Measurements from ENCODE around the gene TARBP2. TPM values are rescaled to one million over a fixed set of nuclear protein-coding genes. Genes with fewer than 3 reads are reported as not detected.
"Not testable (repeated sequence)": the region's sequence is repeated elsewhere in the genome, so short reads cannot be mapped to it uniquely, and the experiment has no call there.

The TARBP2 gene
- total RNA-seq, 1 experiment from 2014 or later = 47.8 TPM

GRCh38 chr12:53480491-53481442, 20.3 kb upstream of the TARBP2 start:
- ChIA-PET POLR2A (ENCODE audit: unreplicated experiment) (no interaction called here), CTCF (interaction anchor here (0.6 to 1.4 kb wide), 2 partner anchors 28 to 33 kb away, joined by 3 to 4 read pairs; no protein-coding TSS in a partner anchor)
- Histone ChIP-seq H3K36me3 (ENCODE audit: low read depth) (peaks cover 34% of the 10 kb centered on the region), H3K4me3 (no peak overlapping the region), H3K79me2 (ENCODE audit: low read depth) (peaks cover 20% of the 10 kb centered on the region), H3K27ac (no peak overlapping the region), H3K9me3 (ENCODE audit: insufficient read depth, low read depth) (no peaks in the 10 kb centered on the region), H4K20me1 (ENCODE audit: insufficient read depth) (peaks cover 71% of the 10 kb centered on the region), H3K4me2 (no peak overlapping the region), H3K4me1 (replicated peaks; ENCODE audit: insufficient read depth) (no peaks in the 10 kb centered on the region), H2AFZ (no peak overlapping the region), H3K9me2 (ENCODE audit: insufficient read depth) (no peaks in the 10 kb centered on the region), H3K27me3 (ENCODE audit: insufficient read depth, low read depth) (no peaks in the 10 kb centered on the region), H3F3A (ENCODE audit: insufficient read depth, low read depth) (peaks cover 95% of the 10 kb centered on the region)
- intact Hi-C loops (cut with micrococcal nuclease; ENCODE audit: unreplicated experiment) = no loop called here
- no peak for DNase-seq
- TF ChIP-seq EZH2 (IDR thresholded peaks at IDR 0.05; ENCODE audit: low read depth) = no peak
- TF ChIP-seq, protein P1, sequence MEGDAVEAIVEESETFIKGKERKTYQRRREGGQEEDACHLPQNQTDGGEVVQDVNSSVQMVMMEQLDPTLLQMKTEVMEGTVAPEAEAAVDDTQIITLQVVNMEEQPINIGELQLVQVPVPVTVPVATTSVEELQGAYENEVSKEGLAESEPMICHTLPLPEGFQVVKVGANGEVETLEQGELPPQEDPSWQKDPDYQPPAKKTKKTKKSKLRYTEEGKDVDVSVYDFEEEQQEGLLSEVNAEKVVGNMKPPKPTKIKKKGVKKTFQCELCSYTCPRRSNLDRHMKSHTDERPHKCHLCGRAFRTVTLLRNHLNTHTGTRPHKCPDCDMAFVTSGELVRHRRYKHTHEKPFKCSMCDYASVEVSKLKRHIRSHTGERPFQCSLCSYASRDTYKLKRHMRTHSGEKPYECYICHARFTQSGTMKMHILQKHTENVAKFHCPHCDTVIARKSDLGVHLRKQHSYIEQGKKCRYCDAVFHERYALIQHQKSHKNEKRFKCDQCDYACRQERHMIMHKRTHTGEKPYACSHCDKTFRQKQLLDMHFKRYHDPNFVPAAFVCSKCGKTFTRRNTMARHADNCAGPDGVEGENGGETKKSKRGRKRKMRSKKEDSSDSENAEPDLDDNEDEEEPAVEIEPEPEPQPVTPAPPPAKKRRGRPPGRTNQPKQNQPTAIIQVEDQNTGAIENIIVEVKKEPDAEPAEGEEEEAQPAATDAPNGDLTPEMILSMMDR (conservative IDR thresholded peaks at IDR 0.05) = no peak
- BruUV-seq (replicated peaks) = no TSS peak

DNA sequence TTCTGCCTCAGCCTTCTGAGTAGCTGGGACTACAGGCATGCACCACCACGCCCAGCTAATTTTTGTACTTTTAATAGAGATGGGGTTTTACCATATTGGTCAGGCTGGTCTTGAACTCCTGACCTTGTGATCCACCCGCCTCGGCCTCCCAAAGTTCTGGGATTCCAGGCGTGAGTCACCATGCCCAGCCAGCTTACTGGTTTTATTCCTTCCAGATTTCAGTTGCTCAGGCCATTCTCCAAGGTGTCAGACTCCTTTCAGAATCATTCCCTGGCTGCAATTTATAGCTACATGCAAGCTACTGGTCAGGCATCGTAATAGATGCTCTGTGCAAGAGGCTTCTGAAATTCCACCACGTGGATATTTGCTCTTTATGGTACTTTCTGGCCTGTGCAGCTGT, 19.6 kb upstream of the TARBP2 start:
- H3K4me1 ChIP-seq (replicated peaks; ENCODE audit: insufficient read depth); DNase-seq; H3K4me2 ChIP-seq; H3K27me3 ChIP-seq (ENCODE audit: insufficient read depth, low read depth); H3K9me3 ChIP-seq (ENCODE audit: insufficient read depth, low read depth); BruUV-seq (replicated peaks); H3K9me2 ChIP-seq (ENCODE audit: insufficient read depth); H3K4me3 ChIP-seq; intact Hi-C loops (cut with micrococcal nuclease; ENCODE audit: unreplicated experiment); H3K27ac ChIP-seq; H2AFZ ChIP-seq: not testable (repeated sequence)
- CTCF ChIA-PET = interaction anchor here (1.4 kb wide), 1 partner anchor 27 kb away, joined by 4 read pairs; no protein-coding TSS in a partner anchor
- Histone ChIP-seq H4K20me1 (ENCODE audit: insufficient read depth) (peaks cover 64% of the 10 kb centered on the region), H3K79me2 (ENCODE audit: low read depth) (peaks cover 16% of the 10 kb centered on the region), H3K36me3 (ENCODE audit: low read depth) (peaks cover 27% of the 10 kb centered on the region), H3F3A (ENCODE audit: insufficient read depth, low read depth) (peaks cover 88% of the 10 kb centered on the region)
- POLR2A ChIA-PET (ENCODE audit: unreplicated experiment) = interaction anchor here (0.6 kb wide), 1 partner anchor 20 kb away, joined by 6 read pairs; the partner anchor contains the start of gene TARBP2

DNA sequence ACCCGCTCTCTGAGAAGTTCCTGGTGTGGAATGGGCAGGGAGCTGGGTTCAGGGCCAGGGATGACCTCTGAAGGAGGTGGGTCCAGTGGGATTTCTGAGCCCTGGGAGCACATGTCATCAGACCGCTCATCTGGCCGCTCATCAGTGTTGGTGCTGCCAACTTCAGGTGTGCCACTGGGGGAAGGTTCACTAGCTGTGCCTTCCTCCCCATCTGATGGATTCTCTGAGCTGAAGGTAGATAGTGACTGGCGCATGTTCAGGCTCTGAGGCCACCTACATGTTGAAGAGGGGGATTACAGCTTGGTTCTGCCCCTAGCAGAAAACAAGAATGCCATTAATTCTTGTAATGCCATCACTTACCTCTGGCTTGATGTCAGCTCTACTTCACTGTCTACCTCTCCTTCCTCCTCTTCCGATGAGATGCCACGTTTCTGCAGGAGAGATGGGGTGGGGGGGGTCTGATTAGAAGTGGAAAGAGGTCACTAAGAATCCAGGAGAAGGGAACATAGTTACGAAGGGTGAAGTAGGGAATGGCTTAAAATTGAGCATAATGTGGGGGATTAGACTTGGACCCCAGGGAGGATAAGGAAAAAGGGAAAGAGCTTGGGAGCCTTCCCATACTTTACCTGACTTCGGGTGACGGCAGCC, 19.0 kb upstream of the TARBP2 start:
- CTCF ChIA-PET = interaction anchor here (1.4 kb wide), 1 partner anchor 27 kb away, joined by 4 read pairs; no protein-coding TSS in a partner anchor
- peaks cover 26% of the 10 kb centered on the region for H3K36me3 ChIP-seq (ENCODE audit: low read depth)
- no peaks in the 10 kb centered on the region for H3K9me2 ChIP-seq (ENCODE audit: insufficient read depth)
- peaks cover 58% of the 10 kb centered on the region for H4K20me1 ChIP-seq (ENCODE audit: insufficient read depth)
- peaks cover 82% of the 10 kb centered on the region for H3F3A ChIP-seq (ENCODE audit: insufficient read depth, low read depth)
- H2AFZ ChIP-seq = no peak overlapping the region
- BruUV-seq (replicated peaks) = no TSS peak
- peak in 1 of 2 experiments; percentile 48 for DNase-seq
- no peak for TF ChIP-seq EZH2 (IDR thresholded peaks at IDR 0.05; ENCODE audit: low read depth)
- TF ChIP-seq, protein P1 (conservative IDR thresholded peaks at IDR 0.05) = peak; percentile 41; the same call in 1 of the 2 replicates
- H3K9me3 ChIP-seq (ENCODE audit: insufficient read depth, low read depth) = no peaks in the 10 kb centered on the region
- H3K4me1 ChIP-seq (replicated peaks; ENCODE audit: insufficient read depth) = no peaks in the 10 kb centered on the region
- H3K4me2 ChIP-seq = no peak overlapping the region
- H3K79me2 ChIP-seq (ENCODE audit: low read depth) = peaks cover 13% of the 10 kb centered on the region
- H3K4me3 ChIP-seq = no peak overlapping the region
- H3K27ac ChIP-seq = no peak overlapping the region
- POLR2A ChIA-PET (ENCODE audit: unreplicated experiment) = interaction anchor here (0.6 kb wide), 2 partner anchors 19 to 27 kb away, joined by 5 to 6 read pairs; partner anchors contain the start of gene TARBP2
- intact Hi-C loops (cut with micrococcal nuclease; ENCODE audit: unreplicated experiment) = no loop called here
- H3K27me3 ChIP-seq (ENCODE audit: insufficient read depth, low read depth) = no peaks in the 10 kb centered on the region

Data from PC-9 (cell line).